Astrocyte (in vitro differentiated cells and primary cell): Measurements from ENCODE around the gene MKLN1.

Experiments
- CTCF ChIP-seq: IDR thresholded peaks from 2 replicates; pipeline ENCODE4 v1.5.1; 2011; ENCODE audit warnings: low read depth, mild to moderate bottlenecking, inconsistent platforms, low read length, moderate library complexity; ENCODE audit not compliant: insufficient read depth
- EZH2 ChIP-seq: IDR thresholded peaks from 2 replicates; pipeline ENCODE4 v1.6.1; 2012; ENCODE audit warnings: mild to moderate bottlenecking, low read length, inconsistent platforms; ENCODE audit not compliant: insufficient read depth

DNA sequence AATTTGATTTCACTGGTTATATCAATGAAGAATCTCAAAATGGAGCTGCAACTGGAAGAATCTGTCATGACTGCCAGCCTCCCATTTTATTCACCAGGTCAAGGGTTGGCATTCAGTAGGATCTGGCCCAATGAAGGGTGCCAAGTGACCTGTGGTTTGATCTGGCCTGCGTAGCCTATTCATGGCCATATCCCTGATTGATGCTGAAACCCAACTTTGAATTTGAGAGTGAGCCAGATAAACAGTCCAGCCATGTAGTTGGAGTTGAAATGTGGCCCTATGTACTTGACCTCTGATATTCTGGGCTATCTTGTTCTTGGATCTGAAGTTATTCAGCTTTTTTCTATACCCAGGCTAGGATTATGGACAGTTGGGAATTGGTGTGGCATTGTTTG is 1.5 kb downstream of the MKLN1 start:
- TF ChIP-seq CTCF (no peak), EZH2 (no peak)
